CD14-positive monocyte (primary cell): Measurements from ENCODE around the gene TBC1D4. TPM values are rescaled to one million over a fixed set of nuclear protein-coding genes. Genes with fewer than 3 reads are reported as not detected.

Experiments
- DNase-seq, 3 donors: peaks; one replicate each; pipeline ENCODE4 v3.0.0-alpha.2; 2011 to 2022
- H2AFZ ChIP-seq: 2 replicates; pipeline ENCODE4 v1.6.0; 2012; ENCODE audit warnings: mild to moderate bottlenecking, low read depth, low read length, inconsistent platforms; ENCODE audit not compliant: insufficient read depth, poor library complexity, severe bottlenecking
- H3K27ac ChIP-seq, 2 donors: 1 replicate in 1 of 2; 2 replicates in 1 of 2; pipeline ENCODE4 v1.5.1; 2012 to 2013; ENCODE audit warnings: low read length in 2 of 2, control low read depth in 1 of 2, inconsistent platforms in 1 of 2, low read depth in 1 of 2, mild to moderate bottlenecking in 1 of 2
- H3K27me3 ChIP-seq, 2 donors: one replicate each; pipeline versions ENCODE4 v1.6.0 to v1.6.1; 2011 to 2013; ENCODE audit warnings: low read length in 2 of 2; ENCODE audit not compliant: control insufficient read depth in 2 of 2, insufficient read depth in 2 of 2
- H3K36me3 ChIP-seq, 2 donors: replicated peaks in 1 of 2; 1 replicate in 1 of 2; 2 replicates in 1 of 2; pipeline versions ENCODE4 v1.5.1 to v1.6.1; 2012 to 2013; ENCODE audit warnings: low read length in 2 of 2, control low read depth in 1 of 2, inconsistent platforms in 1 of 2, mild to moderate bottlenecking in 1 of 2; ENCODE audit not compliant: insufficient read depth in 2 of 2, control insufficient read depth in 1 of 2
- H3K4me1 ChIP-seq, 2 donors: 1 replicate in 1 of 2; 2 replicates in 1 of 2; pipeline versions ENCODE4 v1.5.1 to v1.6.1; 2012 to 2013; ENCODE audit warnings: low read length in 2 of 2, control low read depth in 1 of 2, inconsistent platforms in 1 of 2, mild to moderate bottlenecking in 1 of 2, moderate library complexity in 1 of 2; ENCODE audit not compliant: insufficient read depth in 2 of 2, control insufficient read depth in 1 of 2
- H3K4me2 ChIP-seq: replicated peaks from 2 replicates; pipeline ENCODE3; 2012; ENCODE audit warnings: low read length, moderate library complexity, mild to moderate bottlenecking; ENCODE audit not compliant: poor library complexity, severe bottlenecking; ENCODE audit errors: extremely low read depth
- H3K4me3 ChIP-seq, 3 experiments: fragments of 200-600 bp in 1 of 3; sonication (generic) in 1 of 3; replicated peaks in 1 of 3; 1 replicate in 2 of 3; 2 replicates in 1 of 3; pipeline ENCODE4 v1.5.1; 2011 to 2013; ENCODE audit warnings: low read length in 3 of 3, mild to moderate bottlenecking in 3 of 3, control low read depth in 2 of 3, low read depth in 2 of 3, inconsistent platforms in 1 of 3, moderate library complexity in 1 of 3
- H3K79me2 ChIP-seq: 2 replicates; pipeline ENCODE4 v1.6.0; 2012; ENCODE audit warnings: mild to moderate bottlenecking, control low read depth, inconsistent platforms, low read length, moderate library complexity; ENCODE audit not compliant: insufficient read depth
- H3K9ac ChIP-seq: 2 replicates; pipeline ENCODE4 v1.6.0; 2017; ENCODE audit warnings: low read length, mild to moderate bottlenecking; ENCODE audit not compliant: insufficient read depth, poor library complexity, severe bottlenecking
- H3K9me3 ChIP-seq, 2 donors: replicated peaks in 1 of 2; 1 replicate in 1 of 2; 2 replicates in 1 of 2; pipeline versions ENCODE4 v1.5.1 to v1.6.1; 2012 to 2013; ENCODE audit warnings: low read length in 2 of 2, control low read depth in 1 of 2; ENCODE audit not compliant: control insufficient read depth in 1 of 2, insufficient read depth in 1 of 2
- H4K20me1 ChIP-seq: 2 replicates; pipeline ENCODE4 v1.6.0; 2012; ENCODE audit warnings: mild to moderate bottlenecking, low read length, control low read depth, moderate library complexity; ENCODE audit not compliant: insufficient read depth
- H3K27ac Mint-ChIP-seq, 7 donors: one replicate each; pipeline ENCODE4 v1.8.0; 2020; ENCODE audit warnings: mild to moderate bottlenecking in 7 of 7, mixed read lengths in 7 of 7, moderate library complexity in 6 of 7, inconsistent platforms in 2 of 7
- H3K27me3 Mint-ChIP-seq, 3 donors: one replicate each; pipeline ENCODE4 v1.8.0; 2021 to 2022; ENCODE audit warnings: low read depth in 3 of 3, mild to moderate bottlenecking in 3 of 3, mixed read lengths in 3 of 3, moderate library complexity in 3 of 3, inconsistent platforms in 1 of 3
- H3K36me3 Mint-ChIP-seq, 2 donors: one replicate each; pipeline ENCODE4 v1.8.0; 2020; ENCODE audit warnings: mixed read lengths in 2 of 2, inconsistent platforms in 1 of 2, mild to moderate bottlenecking in 1 of 2
- H3K4me1 Mint-ChIP-seq: one replicate; pipeline ENCODE4 v1.8.0; 2020; ENCODE audit warnings: mild to moderate bottlenecking, mixed read lengths
- H3K4me3 Mint-ChIP-seq, 2 donors: one replicate each; pipeline ENCODE4 v1.8.0; 2020; ENCODE audit warnings: mild to moderate bottlenecking in 2 of 2, mixed read lengths in 2 of 2, moderate library complexity in 1 of 2
- H3K9me3 Mint-ChIP-seq, 7 donors: one replicate each; pipeline ENCODE4 v1.8.0; 2020 to 2022; ENCODE audit warnings: mixed read lengths in 7 of 7, mild to moderate bottlenecking in 6 of 7, moderate library complexity in 6 of 7, inconsistent platforms in 2 of 7
- WGBS: methylation state at CpG from one replicate; pipeline ENCODE4 v1.1.5; 2013; ENCODE audit warnings: missing lambda C conversion rate; ENCODE audit not compliant: insufficient coverage; 5-methylcytosine and 5-hydroxymethylcytosine counted together
- intact Hi-C, 2 donors: fragments of 100-400 bp; cut with micrococcal nuclease; formaldehyde crosslinking; loops; one replicate each; pipeline versions ENCODE4 v1.15.0 to v1.15.1; 2023
- polyA plus RNA-seq, 3 donors: library from polyadenylated mRNA; depleted of rRNA in 1 of 3; unstranded in 2 of 3; stranded (reverse) in 1 of 3; fragments of 300-500 nt in 2 of 3; fragments of >200 nt in 1 of 3; fragmentation: Illumina TruSeq in 2 of 3; gene quantifications; 1 replicate in 2 of 3; 2 replicates in 1 of 3; pipeline ENCODE4 v1.2.3, GENCODE V29; 2012 to 2021
- TF ChIP-seq, protein P1 (sequence below): fragments of 200-600 bp; IDR thresholded peaks from one replicate; pipeline ENCODE4 v1.8.0; 2022; ENCODE audit warnings: antibody characterized with exemption, mild to moderate bottlenecking

TBC1D4 gene
- polyA plus RNA-seq, 3 donors: 2.0 to 6.7 (median 2.5) TPM

DNA sequence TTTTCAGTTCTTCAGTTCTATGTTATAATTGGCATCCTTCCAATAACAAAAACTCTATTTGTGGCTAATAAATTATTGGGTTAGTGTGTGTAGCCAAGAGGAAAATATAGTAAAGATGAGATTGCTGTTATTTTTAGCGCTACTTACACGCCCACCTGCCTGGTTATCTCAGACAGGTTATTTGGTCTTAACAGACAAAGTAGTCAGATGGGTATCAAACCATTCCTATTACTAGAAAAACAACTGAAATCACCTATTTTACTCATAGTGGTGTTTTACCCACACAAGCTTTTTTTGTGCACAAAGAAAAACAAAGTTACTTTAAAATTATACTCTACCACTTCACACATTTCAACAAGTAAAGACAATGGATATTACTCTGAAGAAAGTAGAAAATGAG lies 151.2 kb downstream of the TBC1D4 start:
- H3K9me3 Mint-ChIP-seq: peaks cover 0 to 3% (median 0%) of the 10 kb centered on the region in 7 donors
- TF ChIP-seq, protein P1, sequence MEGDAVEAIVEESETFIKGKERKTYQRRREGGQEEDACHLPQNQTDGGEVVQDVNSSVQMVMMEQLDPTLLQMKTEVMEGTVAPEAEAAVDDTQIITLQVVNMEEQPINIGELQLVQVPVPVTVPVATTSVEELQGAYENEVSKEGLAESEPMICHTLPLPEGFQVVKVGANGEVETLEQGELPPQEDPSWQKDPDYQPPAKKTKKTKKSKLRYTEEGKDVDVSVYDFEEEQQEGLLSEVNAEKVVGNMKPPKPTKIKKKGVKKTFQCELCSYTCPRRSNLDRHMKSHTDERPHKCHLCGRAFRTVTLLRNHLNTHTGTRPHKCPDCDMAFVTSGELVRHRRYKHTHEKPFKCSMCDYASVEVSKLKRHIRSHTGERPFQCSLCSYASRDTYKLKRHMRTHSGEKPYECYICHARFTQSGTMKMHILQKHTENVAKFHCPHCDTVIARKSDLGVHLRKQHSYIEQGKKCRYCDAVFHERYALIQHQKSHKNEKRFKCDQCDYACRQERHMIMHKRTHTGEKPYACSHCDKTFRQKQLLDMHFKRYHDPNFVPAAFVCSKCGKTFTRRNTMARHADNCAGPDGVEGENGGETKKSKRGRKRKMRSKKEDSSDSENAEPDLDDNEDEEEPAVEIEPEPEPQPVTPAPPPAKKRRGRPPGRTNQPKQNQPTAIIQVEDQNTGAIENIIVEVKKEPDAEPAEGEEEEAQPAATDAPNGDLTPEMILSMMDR: no peak
- no peak overlapping the region for H3K4me2 ChIP-seq

DNA sequence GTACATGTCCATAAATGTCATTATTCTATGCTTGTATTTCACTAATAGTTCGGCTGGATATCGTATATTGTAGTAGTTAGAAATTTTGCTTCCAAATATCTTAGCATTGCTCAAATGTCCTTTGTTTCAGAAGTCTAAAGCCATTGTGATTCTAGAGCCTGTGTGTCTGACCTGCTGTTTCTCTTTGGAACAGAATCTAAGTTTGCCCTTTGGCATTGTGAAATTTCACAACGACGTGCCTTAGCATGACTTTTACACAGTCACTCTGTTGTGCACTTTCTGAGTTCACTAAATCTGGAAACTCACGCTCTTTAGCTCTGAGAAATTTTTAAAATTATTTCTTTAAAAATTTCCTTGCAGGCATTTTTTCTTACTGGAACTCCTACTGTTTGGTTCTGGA lies 152.2 kb downstream of the TBC1D4 start:
- Histone ChIP-seq H3K27ac (no peak overlapping the region), H3K9me3 (no peaks in the 10 kb centered on the region), H3K79me2 (no peaks in the 10 kb centered on the region), H3K27me3 (no peaks in the 10 kb centered on the region), H4K20me1 (no peaks in the 10 kb centered on the region), H3K4me1 (peaks cover 12 to 14% of the 10 kb centered on the region in 2 donors), H3K36me3 (no peaks in the 10 kb centered on the region), H3K4me3 (no peak overlapping the region), H2AFZ (no peak overlapping the region), H3K9ac (no peak overlapping the region), H3K4me2 (no peak overlapping the region)
- Mint-ChIP-seq H3K27ac (no peak overlapping the region), H3K4me3 (no peak overlapping the region), H3K36me3 (no peaks in the 10 kb centered on the region), H3K4me1 (peaks cover 10% of the 10 kb centered on the region), H3K27me3 (no peaks in the 10 kb centered on the region), H3K9me3 (peaks cover 0 to 3% (median 0%) of the 10 kb centered on the region in 7 donors)
- DNase-seq: no peak
- intact Hi-C loops: no loop called here
- WGBS: 67% methylated on average over 2 of the region's 5 CpGs
- TF ChIP-seq, protein P1: no peak

More for the DNA sequence above, 151.2 kb downstream of the TBC1D4 start:
- intact Hi-C loops: no loop called here
- Histone ChIP-seq H3K4me1 (peaks cover 12 to 14% of the 10 kb centered on the region in 2 donors), H3K27ac (no peak overlapping the region), H2AFZ (no peak overlapping the region), H4K20me1 (no peaks in the 10 kb centered on the region), H3K79me2 (no peaks in the 10 kb centered on the region), H3K9me3 (no peaks in the 10 kb centered on the region), H3K4me3 (no peak overlapping the region), H3K9ac (no peak overlapping the region), H3K27me3 (no peaks in the 10 kb centered on the region), H3K36me3 (peaks cover 0 to 4% of the 10 kb centered on the region in 2 donors)
- WGBS: no CpG with 5 or more reads among the region's 2 CpGs
- peaks cover 0 to 3% of the 10 kb centered on the region in 2 donors for H3K36me3 Mint-ChIP-seq
- H3K4me3 Mint-ChIP-seq: no peak overlapping the region
- no peak overlapping the region for H3K27ac Mint-ChIP-seq
- no peaks in the 10 kb centered on the region for H3K27me3 Mint-ChIP-seq
- DNase-seq: no peak
- H3K4me1 Mint-ChIP-seq: peaks cover 10% of the 10 kb centered on the region
